HCT116 (cell line): Measurements from ENCODE around the gene TFDP1. TPM values are rescaled to one million over a fixed set of nuclear protein-coding genes. Genes with fewer than 3 reads are reported as not detected.

ENCODE experiments used
- ATAC-seq: fragments of 200-7000 bp; cut with Tn5 transposase; 2 replicates; pipeline ENCODE4 v1.9.1; 2020; ENCODE audit warnings: mild to moderate bottlenecking, moderate library complexity
- BruUV-seq: library from RNA; stranded (reverse); fragments of 400-500 nt; replicated peaks from 2 replicates; lab custom pipeline; 2021; lab: Mats Ljungman, UMichigan
- CTCF ChIA-PET: fragments of 300-600 bp; sonication (Branson Sonifier 250); formaldehyde crosslinking; loops from one replicate; lab custom pipeline; 2021; ENCODE audit warnings: antibody characterized with exemption; lab: Charles Lee
- POLR2A ChIA-PET: fragments of 300-600, 350-600 bp; sonication (Branson Sonifier 250); formaldehyde crosslinking; loops from one replicate; lab custom pipeline; 2021; ENCODE audit warnings: antibody characterized with exemption; lab: Charles Lee
- RAD21 ChIA-PET, 2 experiments: fragments of 300-600 bp; sonication (Branson Sonifier 250); formaldehyde crosslinking; loops; one replicate each; lab custom pipeline; 2023; ENCODE audit warnings: low total read pairs in 2 of 2; ENCODE audit not compliant: uncharacterized antibody in 2 of 2, unreplicated experiment in 2 of 2, low non-redundant PET in 1 of 2; lab: Charles Lee
- DNase-seq: peaks from one replicate; pipeline ENCODE4 v3.0.0-alpha.2; 2010; ENCODE audit warnings: low read depth, low spot score
- H2AFZ ChIP-seq: fragments of 200-600 bp; shearing (Covaris generic), sonication (generic); 2 replicates; pipeline ENCODE4 v1.6.1; 2017; ENCODE audit warnings: low read depth, mixed run types, mixed read lengths, antibody characterized with exemption, low read length; ENCODE audit not compliant: poor library complexity, severe bottlenecking
- H3K27ac ChIP-seq: 2 replicates; pipeline ENCODE4 v1.5.1; 2012; ENCODE audit warnings: low read depth, low read length
- H3K27me3 ChIP-seq: fragments of 200-600 bp; sonication (generic); 2 replicates; pipeline ENCODE4 v1.6.1; 2016; ENCODE audit warnings: mixed run types, low read length, mixed read lengths; ENCODE audit not compliant: insufficient read depth
- H3K36me3 ChIP-seq, 2 experiments: fragments of 200-500 bp in 1 of 2; fragments of 200-600 bp in 1 of 2; sonication (Bioruptor generic) in 1 of 2; sonication (generic) in 1 of 2; 2 replicates each; pipeline versions ENCODE4 v1.5.1 to v1.6.1; 2014 to 2016; ENCODE audit warnings: low read length in 2 of 2, inconsistent platforms in 1 of 2, mixed read lengths in 1 of 2, mixed run types in 1 of 2; ENCODE audit not compliant: insufficient read depth in 2 of 2, control insufficient read depth in 1 of 2
- H3K4me1 ChIP-seq, 2 experiments: fragments of 200-600 bp in 1 of 2; sonication (generic) in 1 of 2; 2 replicates each; pipeline versions ENCODE4 v1.5.1 to v1.6.1; 2012 to 2017; ENCODE audit warnings: low read length in 2 of 2, inconsistent platforms in 1 of 2, mild to moderate bottlenecking in 1 of 2, mixed read lengths in 1 of 2, mixed run types in 1 of 2, moderate library complexity in 1 of 2; ENCODE audit not compliant: insufficient read depth in 2 of 2, control insufficient read depth in 1 of 2
- H3K4me2 ChIP-seq: fragments of 200-600 bp; sonication (generic); 2 replicates; pipeline ENCODE4 v1.6.1; 2017; ENCODE audit warnings: mixed run types, low read length, mixed read lengths
- H3K4me3 ChIP-seq, 2 experiments: fragments of 200-600 bp in 1 of 2; sonication (generic) in 1 of 2; replicated peaks in 1 of 2; 2 replicates each; pipeline ENCODE4 v1.5.1; 2011 to 2016; ENCODE audit warnings: low read length in 2 of 2, control low read depth in 1 of 2, low read depth in 1 of 2, mild to moderate bottlenecking in 1 of 2, mixed read lengths in 1 of 2, mixed run types in 1 of 2
- H3K79me2 ChIP-seq: fragments of 200-600 bp; sonication (generic); 2 replicates; pipeline ENCODE4 v1.6.1; 2017; ENCODE audit warnings: mild to moderate bottlenecking, mixed run types, low read length, moderate library complexity, mixed read lengths; ENCODE audit not compliant: insufficient read depth
- H3K9ac ChIP-seq: fragments of 200-600 bp; sonication (generic); 2 replicates; pipeline ENCODE4 v1.6.1; 2016; ENCODE audit warnings: low read length, mixed read lengths
- H3K9me2 ChIP-seq: fragments of 200-600 bp; sonication (generic), shearing (Covaris generic); 2 replicates; pipeline ENCODE4 v1.6.1; 2017; ENCODE audit warnings: mixed run types, mild to moderate bottlenecking, moderate library complexity; ENCODE audit not compliant: insufficient read depth
- H3K9me3 ChIP-seq, 2 experiments: fragments of 200-500 bp in 1 of 2; fragments of 200-600 bp in 1 of 2; sonication (Bioruptor generic) in 1 of 2; sonication (generic) in 1 of 2; 2 replicates each; pipeline ENCODE4 v1.6.1; 2014 to 2017; ENCODE audit warnings: low read length in 2 of 2, mixed read lengths in 2 of 2, inconsistent platforms in 1 of 2, low read depth in 1 of 2, mild to moderate bottlenecking in 1 of 2, mixed run types in 1 of 2, moderate library complexity in 1 of 2; ENCODE audit not compliant: control insufficient read depth in 1 of 2, insufficient read depth in 1 of 2
- H4K20me1 ChIP-seq: fragments of 200-600 bp; sonication (generic), shearing (Covaris generic); 2 replicates; pipeline ENCODE4 v1.6.1; 2017; ENCODE audit warnings: mixed run types, mild to moderate bottlenecking, moderate library complexity; ENCODE audit not compliant: insufficient read depth
- CBX3 ChIP-seq: IDR thresholded peaks from 2 replicates; pipeline ENCODE4 v1.6.1; 2012; ENCODE audit warnings: low read depth
- CEBPB ChIP-seq: IDR thresholded peaks from 2 replicates; pipeline ENCODE4 v1.6.1; 2012; ENCODE audit warnings: low read depth
- EZH2 ChIP-seq: fragments of 200-600 bp; sonication (generic); IDR thresholded peaks from 2 replicates; pipeline ENCODE4 v1.6.1; 2017; ENCODE audit warnings: antibody characterized with exemption, mixed run types
- EZH2phosphoT487 ChIP-seq: fragments of 200-600 bp; IDR thresholded peaks from 2 replicates; pipeline ENCODE4 v1.6.1; 2018; ENCODE audit warnings: antibody characterized with exemption, borderline replicate concordance
- JUND ChIP-seq: IDR thresholded peaks from 2 replicates; pipeline ENCODE4 v1.6.1; 2012
- MAX ChIP-seq: IDR thresholded peaks from 2 replicates; pipeline ENCODE4 v1.6.1; 2012
- POLR2AphosphoS5 ChIP-seq: IDR thresholded peaks from 2 replicates; pipeline ENCODE4 v1.6.1; 2011; ENCODE audit warnings: mild to moderate bottlenecking, low read depth, low read length, moderate library complexity
- RAD21 ChIP-seq: IDR thresholded peaks from 2 replicates; pipeline ENCODE4 v1.6.1; 2012; ENCODE audit warnings: low read depth, mild to moderate bottlenecking
- REST ChIP-seq: IDR thresholded peaks from 2 replicates; pipeline ENCODE4 v1.6.1; 2012; ENCODE audit warnings: low read depth
- SIN3A ChIP-seq: IDR thresholded peaks from 2 replicates; pipeline ENCODE4 v1.6.1; 2012; ENCODE audit warnings: low read depth
- SP1 ChIP-seq: IDR thresholded peaks from 2 replicates; pipeline ENCODE4 v1.6.1; 2012; ENCODE audit warnings: low read depth
- SRF ChIP-seq: IDR thresholded peaks from 2 replicates; pipeline ENCODE4 v1.6.1; 2012; ENCODE audit warnings: low read depth
- TCF7L2 ChIP-seq: IDR thresholded peaks from 2 replicates; pipeline ENCODE4 v1.7.0; 2011; ENCODE audit warnings: borderline replicate concordance, inconsistent platforms; ENCODE audit not compliant: insufficient read depth, insufficient read length; ENCODE audit errors: extremely low read depth
- YY1 ChIP-seq: IDR thresholded peaks from 2 replicates; pipeline ENCODE4 v1.6.1; 2011; ENCODE audit warnings: low read length, low read depth, moderate library complexity, mild to moderate bottlenecking; ENCODE audit not compliant: insufficient replicate concordance; ENCODE audit errors: extremely low read depth
- ZFX ChIP-seq: fragments of 450-650 bp; IDR thresholded peaks from 2 replicates; pipeline ENCODE4 v1.6.1; 2017
- ZNF274 ChIP-seq: fragments of 200-500 bp; sonication (Bioruptor generic); IDR thresholded peaks from 2 replicates; pipeline ENCODE4 v1.6.1; 2014; ENCODE audit warnings: mild to moderate bottlenecking, low read depth, low read length, inconsistent platforms
- intact Hi-C: fragments of 100-400 bp; cut with micrococcal nuclease; formaldehyde crosslinking; loops from 2 replicates; pipeline ENCODE4 v1.10.0; 2022
- total RNA-seq: library from RNA; stranded (reverse); gene quantifications from one replicate; pipeline ENCODE4 v1.2.1, GENCODE V29; 2021; ENCODE audit not compliant: unreplicated experiment
- TF ChIP-seq, protein P1 (sequence below), 3 experiments: fragments of 200-600 bp in 1 of 3; sonication (generic) in 1 of 3; IDR thresholded peaks in 2 of 3; conservative IDR thresholded peaks in 1 of 3; 2 replicates each; pipeline ENCODE4 v1.5.1; 2012 to 2017; ENCODE audit warnings: low read depth in 2 of 3, low read length in 2 of 3, antibody characterized with exemption in 1 of 3, borderline replicate concordance in 1 of 3, control low read depth in 1 of 3, mild to moderate bottlenecking in 1 of 3, mixed read lengths in 1 of 3, mixed run types in 1 of 3, moderate library complexity in 1 of 3; ENCODE audit not compliant: insufficient read depth in 1 of 3

Gene TFDP1
- total RNA-seq, 1 experiment from 2014 or later: 169 TPM

- Histone ChIP-seq H3K9me3 (no peaks in the 10 kb centered on the region), H3K4me1 (peaks cover 9 to 11% of the 10 kb centered on the region in 2 experiments; a peak in 3 of 4 replicates)
- RAD21 ChIA-PET: no interaction called here
- TF ChIP-seq JUND (no peak), EZH2phosphoT487 (no peak), SIN3A (no peak), EZH2 (no peak), SP1 (no peak), REST (no peak), SRF (no peak), TCF7L2 (no peak), POLR2AphosphoS5 (no peak), CEBPB (no peak), CBX3 (no peak), YY1 (no peak), RAD21 (no peak), ZFX (no peak), ZNF274 (no peak), MAX (no peak)
- TF ChIP-seq, protein P1, sequence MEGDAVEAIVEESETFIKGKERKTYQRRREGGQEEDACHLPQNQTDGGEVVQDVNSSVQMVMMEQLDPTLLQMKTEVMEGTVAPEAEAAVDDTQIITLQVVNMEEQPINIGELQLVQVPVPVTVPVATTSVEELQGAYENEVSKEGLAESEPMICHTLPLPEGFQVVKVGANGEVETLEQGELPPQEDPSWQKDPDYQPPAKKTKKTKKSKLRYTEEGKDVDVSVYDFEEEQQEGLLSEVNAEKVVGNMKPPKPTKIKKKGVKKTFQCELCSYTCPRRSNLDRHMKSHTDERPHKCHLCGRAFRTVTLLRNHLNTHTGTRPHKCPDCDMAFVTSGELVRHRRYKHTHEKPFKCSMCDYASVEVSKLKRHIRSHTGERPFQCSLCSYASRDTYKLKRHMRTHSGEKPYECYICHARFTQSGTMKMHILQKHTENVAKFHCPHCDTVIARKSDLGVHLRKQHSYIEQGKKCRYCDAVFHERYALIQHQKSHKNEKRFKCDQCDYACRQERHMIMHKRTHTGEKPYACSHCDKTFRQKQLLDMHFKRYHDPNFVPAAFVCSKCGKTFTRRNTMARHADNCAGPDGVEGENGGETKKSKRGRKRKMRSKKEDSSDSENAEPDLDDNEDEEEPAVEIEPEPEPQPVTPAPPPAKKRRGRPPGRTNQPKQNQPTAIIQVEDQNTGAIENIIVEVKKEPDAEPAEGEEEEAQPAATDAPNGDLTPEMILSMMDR (IDR thresholded peaks at IDR 0.05 in 2 of 3, conservative IDR thresholded peaks at IDR 0.05 in 1 of 3; ENCODE audit: borderline replicate concordance in 1 of 3, insufficient read depth in 1 of 3, low read depth in 2 of 3, low read length in 2 of 3): no peak
- TF ChIP-seq, all 23 proteins: peak for 0
- Histone ChIP-seq H3K36me3 (peaks cover 9 to 19% of the 10 kb centered on the region in 2 experiments; a peak in 2 of 4 replicates), H3K9ac (no peak overlapping the region), H2AFZ (no peak overlapping the region), H3K4me2 (no peak overlapping the region), H3K79me2 (no peaks in the 10 kb centered on the region), H3K27ac (no peak overlapping the region), H3K9me2 (no peaks in the 10 kb centered on the region), H4K20me1 (no peaks in the 10 kb centered on the region), H3K27me3 (no peaks in the 10 kb centered on the region), H3K4me3 (no peak overlapping the region)
- ATAC-seq (no peak), DNase-seq (no peak)
- intact Hi-C loops: no loop called here
- ChIA-PET CTCF (no interaction called here), POLR2A (no interaction called here)
- no TSS peak for BruUV-seq
Observed at GRCh38 chr13:113643593-113643992, 59.0 kb downstream of the TFDP1 start.
